ENCODE data around the gene INSL6.

DNA sequence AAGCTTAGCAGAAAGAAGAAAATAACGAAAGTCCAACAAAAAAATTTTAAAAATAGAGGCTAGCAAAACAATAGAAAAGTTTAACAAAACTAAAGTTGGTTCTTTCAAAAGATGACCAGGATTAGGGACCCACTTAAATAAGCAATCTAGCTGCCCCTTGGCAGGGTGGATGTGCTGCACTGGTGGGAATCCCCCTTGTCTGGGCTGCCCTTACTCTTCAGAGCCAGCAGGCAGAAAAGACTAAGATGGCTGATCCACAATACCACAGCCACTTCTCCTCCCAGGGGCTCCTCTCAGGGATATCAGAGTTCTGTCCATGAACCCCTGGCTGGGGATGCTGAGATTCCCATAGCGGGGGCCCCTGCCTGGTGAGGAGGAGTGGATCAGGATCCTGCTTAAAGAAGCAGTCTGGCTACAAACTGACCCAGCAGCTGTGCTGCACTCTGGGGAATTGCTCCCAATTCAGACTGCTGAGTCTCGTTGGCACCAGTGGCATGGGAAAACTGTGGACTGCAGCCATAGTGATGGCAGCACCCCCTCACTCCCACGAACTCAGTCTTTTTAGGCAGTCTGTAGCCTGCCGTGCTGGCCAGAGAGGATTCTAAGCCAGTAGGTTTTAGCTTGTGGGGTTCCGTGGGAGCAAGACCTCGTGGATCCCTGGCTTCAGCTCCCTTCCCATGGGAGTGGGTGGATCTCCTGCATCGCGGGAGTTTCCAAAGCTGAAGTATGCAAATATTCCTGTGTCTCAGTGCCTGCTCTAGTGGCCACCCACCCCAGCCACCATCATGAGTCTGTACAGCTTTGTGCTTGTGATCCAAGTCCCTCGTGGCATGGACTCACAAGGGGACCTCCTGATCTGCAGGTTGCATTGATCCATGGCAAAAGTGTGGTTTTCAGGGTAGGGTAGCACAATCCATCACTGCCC is 2.9 kb upstream of the INSL6 start:
- TF ChIP-seq, protein P1, sequence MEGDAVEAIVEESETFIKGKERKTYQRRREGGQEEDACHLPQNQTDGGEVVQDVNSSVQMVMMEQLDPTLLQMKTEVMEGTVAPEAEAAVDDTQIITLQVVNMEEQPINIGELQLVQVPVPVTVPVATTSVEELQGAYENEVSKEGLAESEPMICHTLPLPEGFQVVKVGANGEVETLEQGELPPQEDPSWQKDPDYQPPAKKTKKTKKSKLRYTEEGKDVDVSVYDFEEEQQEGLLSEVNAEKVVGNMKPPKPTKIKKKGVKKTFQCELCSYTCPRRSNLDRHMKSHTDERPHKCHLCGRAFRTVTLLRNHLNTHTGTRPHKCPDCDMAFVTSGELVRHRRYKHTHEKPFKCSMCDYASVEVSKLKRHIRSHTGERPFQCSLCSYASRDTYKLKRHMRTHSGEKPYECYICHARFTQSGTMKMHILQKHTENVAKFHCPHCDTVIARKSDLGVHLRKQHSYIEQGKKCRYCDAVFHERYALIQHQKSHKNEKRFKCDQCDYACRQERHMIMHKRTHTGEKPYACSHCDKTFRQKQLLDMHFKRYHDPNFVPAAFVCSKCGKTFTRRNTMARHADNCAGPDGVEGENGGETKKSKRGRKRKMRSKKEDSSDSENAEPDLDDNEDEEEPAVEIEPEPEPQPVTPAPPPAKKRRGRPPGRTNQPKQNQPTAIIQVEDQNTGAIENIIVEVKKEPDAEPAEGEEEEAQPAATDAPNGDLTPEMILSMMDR (IDR thresholded peaks at IDR 0.05): no peak
- TF ChIP-seq POLR2A (IDR thresholded peaks at IDR 0.05): no peak
